NCI-H446 treated with DMSO at 0.1 percent for 48 hours (cell line): ENCODE results near the gene FNBP1.

Experiments
- DNase-seq: peaks from one replicate; lab custom pipeline; 2025; lab: John Stamatoyannopoulos, UW

The FNBP1 gene

GRCh38 chr9:129889941-129890717 lies 152.9 kb downstream of the FNBP1 start:
- no peak for DNase-seq

GRCh38 chr9:129889122-129889940 lies 153.7 kb downstream of the FNBP1 start:
- DNase-seq, result no peak

- no peak for DNase-seq
These were observed 154.5 kb downstream of the FNBP1 start for GRCh38 chr9:129888293-129889121.

GRCh38 chr9:129887334-129888292 lies 155.4 kb downstream of the FNBP1 start:
- DNase-seq, result no peak

- no peak for DNase-seq
These were observed 156.5 kb downstream of the FNBP1 start for GRCh38 chr9:129886226-129887174.

DNA sequence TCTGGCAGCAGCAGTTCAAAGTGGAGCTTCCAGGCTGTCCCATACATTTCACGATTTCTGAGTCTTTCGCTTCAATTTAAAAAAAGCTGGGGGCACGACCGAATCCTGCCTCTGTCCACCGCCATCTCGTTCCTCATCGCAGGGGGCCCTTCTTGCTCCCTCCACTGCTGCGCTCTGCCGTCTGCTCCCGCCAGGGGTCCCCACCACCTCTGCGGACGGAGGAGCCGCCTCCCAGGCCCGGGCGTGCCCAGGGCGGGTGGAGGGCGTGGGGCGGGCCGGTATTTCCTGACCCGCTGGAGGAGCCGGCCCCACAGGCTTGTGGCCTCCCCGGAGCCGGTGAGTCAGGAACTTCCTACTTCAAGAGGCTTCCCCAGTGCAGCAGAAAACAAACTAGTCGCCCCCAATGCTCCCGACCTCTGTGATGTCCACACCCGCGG lies 157.3 kb downstream of the FNBP1 start:
- no peak for DNase-seq

GRCh38 chr9:129885018-129885669 lies 157.8 kb downstream of the FNBP1 start:
- no peak for DNase-seq

DNA sequence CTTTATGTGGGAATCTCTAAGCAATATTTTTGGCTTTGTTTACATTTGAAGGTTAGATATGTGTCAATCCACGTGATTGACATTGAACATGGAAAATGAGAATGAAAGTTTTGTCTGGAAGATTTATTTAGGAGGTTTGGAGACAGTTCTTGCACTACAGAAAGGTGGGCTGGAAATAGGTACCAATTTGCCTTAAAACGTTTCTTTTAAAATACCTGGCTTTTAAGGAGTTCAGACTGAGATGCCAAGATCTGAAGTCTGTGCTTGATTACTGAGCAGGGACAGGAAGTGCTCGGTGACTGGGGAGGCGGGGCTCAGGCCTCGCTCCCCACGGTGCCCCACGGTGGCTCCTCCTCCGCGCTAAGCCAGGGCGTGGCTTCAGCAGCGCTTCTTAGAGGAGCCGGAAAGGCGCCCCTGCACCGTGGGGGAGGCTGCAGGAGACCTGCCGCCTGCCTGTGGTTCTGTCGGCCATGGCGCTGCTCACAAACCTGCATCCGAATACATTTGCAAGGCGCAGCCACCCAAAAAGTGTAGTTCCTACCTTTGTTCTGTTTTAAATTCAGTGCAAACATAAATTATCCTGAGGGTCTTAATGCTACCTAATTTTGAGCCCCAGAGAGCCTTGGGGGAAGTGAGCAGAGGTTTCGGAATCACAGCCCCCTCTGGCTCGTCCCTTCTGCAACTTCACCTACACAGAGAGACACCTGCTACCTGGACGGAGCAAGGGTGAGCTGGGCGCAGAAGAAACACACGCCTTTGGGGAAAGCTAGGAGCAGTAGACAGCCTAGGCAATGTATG lies 158.6 kb downstream of the FNBP1 start:
- no peak for DNase-seq

DNA sequence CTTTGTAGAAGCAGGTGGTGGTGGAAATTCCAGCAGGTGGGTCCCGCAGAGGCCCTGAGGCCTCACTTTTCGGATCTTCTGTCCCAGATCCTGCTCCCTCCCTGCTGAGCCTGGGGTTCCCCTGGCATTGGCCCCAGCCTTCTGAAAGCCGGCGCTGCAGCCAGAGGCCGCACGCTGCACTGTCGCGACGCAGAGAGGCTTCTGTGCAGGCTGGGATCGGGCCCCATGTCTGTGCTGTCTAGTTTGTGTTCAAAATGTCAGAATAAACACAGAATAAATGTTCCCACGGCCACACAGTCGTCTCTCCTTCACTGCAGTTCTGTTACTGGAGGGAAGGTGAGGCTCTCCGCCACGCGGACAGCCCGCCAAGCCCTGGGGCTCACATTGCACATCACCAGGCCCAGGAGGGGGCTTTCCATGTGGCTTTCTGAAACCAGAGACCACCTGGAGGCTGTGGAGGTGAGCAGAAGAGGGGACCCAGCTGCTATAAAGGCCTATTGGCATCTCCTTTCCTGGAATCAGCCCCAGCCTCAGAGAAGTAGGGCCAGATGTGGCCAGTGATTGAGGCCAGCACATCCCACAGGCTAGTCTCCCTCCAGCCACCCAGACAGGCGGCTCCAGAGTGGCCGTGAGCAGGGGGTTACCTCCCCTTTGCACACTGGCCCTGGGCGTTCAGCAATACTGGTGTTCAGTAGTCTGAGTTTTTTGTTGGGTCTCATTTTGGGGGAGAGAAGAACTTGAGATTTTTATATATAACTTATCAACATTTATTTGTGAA lies 161.3 kb downstream of the FNBP1 start:
- no peak for DNase-seq

DNA sequence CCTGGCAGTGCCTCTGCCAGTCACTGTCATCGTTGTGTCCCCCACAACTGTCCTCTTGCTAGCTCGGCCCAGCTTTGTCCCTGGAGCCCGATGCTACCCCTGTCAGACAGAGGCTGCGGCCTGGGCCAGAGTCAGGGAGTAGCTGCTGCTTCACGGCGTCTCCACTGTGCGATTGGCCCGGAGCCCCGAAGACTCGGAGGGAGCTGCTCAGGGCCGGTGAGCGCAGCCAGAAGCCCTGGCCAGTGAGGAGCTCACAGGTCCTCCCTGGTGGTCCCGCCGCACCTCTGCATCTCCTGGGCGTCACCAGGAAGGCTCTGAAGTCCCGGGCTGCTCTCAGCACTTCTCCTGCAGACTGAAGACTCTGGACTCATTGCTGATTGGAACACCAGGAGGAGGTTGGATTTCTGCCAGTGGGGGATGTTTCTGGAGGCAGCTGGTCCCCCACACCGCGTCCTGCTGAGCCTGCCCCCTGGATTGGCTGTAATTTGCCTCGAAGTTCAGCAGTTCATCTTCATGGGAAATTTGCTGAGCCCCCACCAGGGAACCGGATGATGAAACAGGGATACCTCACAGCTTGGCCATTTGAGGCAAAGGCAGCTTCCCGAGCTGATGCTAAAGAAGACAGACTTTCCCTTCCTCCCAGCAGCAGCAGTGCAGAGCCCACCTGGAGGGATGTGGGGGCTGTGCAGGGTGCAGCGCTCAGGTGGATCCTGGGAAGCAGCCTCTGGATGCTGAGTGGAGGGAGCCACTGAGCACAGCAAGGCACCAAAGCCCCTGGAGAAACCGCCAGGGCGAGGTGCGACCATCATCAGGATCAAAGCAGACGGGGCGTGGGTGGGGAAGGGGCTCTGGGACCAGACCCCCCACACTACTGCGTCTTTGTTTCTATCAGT lies 162.1 kb downstream of the FNBP1 start:
- DNase-seq, result no peak

GRCh38 chr9:129879991-129880653 lies 162.9 kb downstream of the FNBP1 start:
- no peak for DNase-seq

DNA sequence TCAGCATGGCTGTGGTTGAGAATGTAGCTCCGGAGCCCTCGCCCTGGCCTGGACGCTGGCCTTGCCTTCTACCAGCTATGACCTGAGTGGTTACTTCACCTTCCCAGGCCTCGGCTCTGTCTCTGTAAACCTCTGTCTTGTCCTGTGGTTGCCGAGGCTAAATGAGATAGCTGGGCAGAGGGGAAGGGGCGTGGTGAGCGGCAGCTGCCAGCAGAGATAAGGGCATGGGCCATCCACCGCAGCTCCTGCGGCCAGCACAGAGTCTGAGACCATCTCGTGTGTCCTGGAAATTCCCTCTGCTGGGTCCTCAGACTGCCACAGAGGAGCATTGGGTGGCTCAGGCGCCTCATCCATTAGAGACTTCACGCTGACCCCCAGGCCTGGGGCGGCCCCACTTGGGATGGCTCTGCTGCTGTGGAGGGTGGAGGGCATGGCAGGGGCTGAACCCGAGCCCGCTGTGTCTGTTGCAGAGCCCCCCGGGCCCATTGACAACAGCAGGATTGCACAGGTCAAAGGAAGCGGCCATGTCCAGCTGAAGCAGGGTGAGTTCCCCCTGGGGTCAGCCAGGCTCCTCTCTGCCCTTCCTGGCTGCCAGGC lies 163.8 kb downstream of the FNBP1 start:
- no peak for DNase-seq

GRCh38 chr9:129878291-129878690 lies 164.7 kb downstream of the FNBP1 start:
- DNase-seq, result no peak

- DNase-seq, result no peak
These were observed 166.2 kb downstream of the FNBP1 start for GRCh38 chr9:129876815-129877214.

DNA sequence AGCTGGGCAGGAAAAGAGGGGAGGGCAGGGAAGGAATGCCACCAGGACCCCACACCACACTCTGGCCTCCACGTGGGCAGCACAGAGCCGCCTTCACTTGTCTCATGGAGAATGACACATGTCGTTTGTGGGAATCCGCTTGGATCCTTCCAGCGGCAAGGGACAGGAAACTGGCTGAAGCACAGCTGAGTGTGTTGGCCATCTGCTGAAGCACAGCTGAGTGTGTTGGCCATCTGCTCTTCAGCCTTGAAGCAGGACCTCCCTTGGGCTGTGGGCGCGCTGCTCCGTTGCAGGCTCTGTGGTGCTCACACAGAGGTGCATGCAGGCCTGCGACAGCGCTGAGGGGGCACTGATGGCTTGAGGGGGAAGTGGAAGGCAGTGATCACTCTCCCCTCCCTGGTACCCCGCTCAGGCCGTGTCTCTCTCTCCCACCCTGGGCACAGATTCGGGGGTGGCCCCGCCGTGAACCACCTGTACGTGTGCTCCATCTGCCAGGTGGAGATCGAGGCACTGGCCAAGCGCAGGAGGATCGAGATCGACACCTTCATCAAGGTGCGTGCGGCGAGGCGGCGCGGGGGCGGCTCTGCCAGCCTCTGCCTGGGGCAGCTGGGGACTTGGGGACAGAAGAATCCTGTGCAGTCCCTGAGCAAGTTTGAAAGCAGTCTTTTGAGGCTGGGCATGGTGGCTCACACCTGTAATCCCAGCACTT lies 167.1 kb downstream of the FNBP1 start:
- DNase-seq, result no peak
